ENCODE results near the gene PRSS57.

The PRSS57 gene

DNA sequence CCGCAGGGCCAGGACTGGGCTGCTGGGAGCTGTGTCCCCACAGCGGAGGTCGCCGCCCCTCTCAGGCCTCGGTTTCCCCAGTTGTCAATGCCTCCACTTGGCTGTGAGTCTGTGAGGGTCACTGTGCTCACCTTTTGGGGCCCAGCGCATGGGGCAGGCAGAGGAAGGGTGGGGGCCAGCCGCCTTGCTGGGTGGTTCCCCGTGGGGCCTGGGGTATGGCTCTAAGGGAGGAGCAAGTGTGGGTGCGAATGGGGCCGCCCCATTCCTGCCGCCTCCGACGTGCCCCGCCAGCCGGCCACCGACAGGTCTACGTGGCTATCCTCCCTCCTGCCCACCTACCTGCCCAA is 56.4 kb downstream of the PRSS57 start:
- no peak for DNase-seq (ENCODE audit: low spot score)
